Prostate gland (tissue), 2 donors: ENCODE data around the gene TJP1.

Source experiments
- CTCF ChIP-seq, 4 experiments: fragments of 200-600 bp in 2 of 4; fragments of 450-650 bp in 2 of 4; sonication (generic) in 2 of 4; IDR thresholded peaks; 1 replicate in 3 of 4; 2 replicates in 1 of 4; pipeline ENCODE4 v1.5.1; 2016 to 2019; ENCODE audit warnings: antibody characterized with exemption in 4 of 4, mild to moderate bottlenecking in 2 of 4, moderate library complexity in 2 of 4
- POLR2A ChIP-seq: fragments of 450-650 bp; IDR thresholded peaks from one replicate; pipeline ENCODE4 v1.6.1; 2016; ENCODE audit warnings: antibody characterized with exemption, mild to moderate bottlenecking

GRCh38 chr15:29681166-29681845 is 141.0 kb downstream of the TJP1 start:
- no peak for TF ChIP-seq CTCF (IDR thresholded peaks at IDR 0.05)
- TF ChIP-seq POLR2A, result no peak
